ENCODE data around the gene IGIP.

DNA sequence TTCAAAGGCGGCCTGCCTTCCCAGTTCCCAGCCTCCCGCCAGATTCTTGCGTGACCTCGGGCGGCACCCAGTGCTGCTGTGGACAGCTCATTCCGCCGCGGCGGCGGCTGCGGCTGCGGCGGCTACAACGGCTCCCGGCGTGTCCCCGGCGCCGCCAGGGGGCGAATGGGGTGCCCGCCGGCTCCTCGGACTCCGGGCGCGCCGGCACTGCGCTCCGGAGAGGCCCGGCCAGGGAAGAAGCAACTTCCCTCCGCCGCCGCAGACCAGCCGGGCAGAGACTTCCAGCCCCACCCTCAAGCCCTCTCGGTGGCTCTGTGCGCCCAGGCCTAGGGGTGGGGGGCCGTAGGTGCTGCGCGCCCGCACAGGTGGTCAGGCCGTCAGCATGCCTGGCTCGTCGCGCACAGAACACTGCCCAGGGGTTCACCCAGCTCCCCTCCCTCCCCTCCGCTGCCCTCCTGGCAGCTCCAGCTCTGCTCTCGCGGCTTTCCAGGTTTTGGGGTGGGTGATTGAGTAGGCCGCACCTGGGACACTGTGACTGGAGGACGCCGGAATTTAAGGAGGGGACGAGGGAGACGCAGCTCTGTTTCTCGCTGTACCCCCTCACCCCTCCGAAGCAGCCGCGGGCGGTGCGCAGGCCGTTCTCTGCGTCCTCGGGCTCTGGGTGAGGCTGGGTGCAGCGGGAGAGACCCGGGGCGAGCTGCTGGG is 20.2 kb downstream of the IGIP start:
- TF ChIP-seq, protein P1, sequence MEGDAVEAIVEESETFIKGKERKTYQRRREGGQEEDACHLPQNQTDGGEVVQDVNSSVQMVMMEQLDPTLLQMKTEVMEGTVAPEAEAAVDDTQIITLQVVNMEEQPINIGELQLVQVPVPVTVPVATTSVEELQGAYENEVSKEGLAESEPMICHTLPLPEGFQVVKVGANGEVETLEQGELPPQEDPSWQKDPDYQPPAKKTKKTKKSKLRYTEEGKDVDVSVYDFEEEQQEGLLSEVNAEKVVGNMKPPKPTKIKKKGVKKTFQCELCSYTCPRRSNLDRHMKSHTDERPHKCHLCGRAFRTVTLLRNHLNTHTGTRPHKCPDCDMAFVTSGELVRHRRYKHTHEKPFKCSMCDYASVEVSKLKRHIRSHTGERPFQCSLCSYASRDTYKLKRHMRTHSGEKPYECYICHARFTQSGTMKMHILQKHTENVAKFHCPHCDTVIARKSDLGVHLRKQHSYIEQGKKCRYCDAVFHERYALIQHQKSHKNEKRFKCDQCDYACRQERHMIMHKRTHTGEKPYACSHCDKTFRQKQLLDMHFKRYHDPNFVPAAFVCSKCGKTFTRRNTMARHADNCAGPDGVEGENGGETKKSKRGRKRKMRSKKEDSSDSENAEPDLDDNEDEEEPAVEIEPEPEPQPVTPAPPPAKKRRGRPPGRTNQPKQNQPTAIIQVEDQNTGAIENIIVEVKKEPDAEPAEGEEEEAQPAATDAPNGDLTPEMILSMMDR (IDR thresholded peaks at IDR 0.05), result peak; percentile 67 to 74 (median 73)
- no peak for TF ChIP-seq POLR2A (IDR thresholded peaks at IDR 0.05)
- TF ChIP-seq EP300 (IDR thresholded peaks at IDR 0.05), result no peak
